RWPE2 (cell line): ENCODE results near the gene MRPL11.

Experiments
- ATAC-seq: fragments of 200-7000 bp; cut with Tn5 transposase; 3 replicates; pipeline ENCODE4 v1.9.1; 2021; ENCODE audit warnings: low read depth
- DNase-seq: peaks from one replicate; pipeline ENCODE4 v3.0.0-alpha.2; 2020; ENCODE audit warnings: low spot score
- H3K27ac ChIP-seq: fragments of 450-650 bp; 2 replicates; pipeline ENCODE4 v1.5.1; 2017; ENCODE audit warnings: mild to moderate bottlenecking; ENCODE audit not compliant: poor library complexity, severe bottlenecking
- H3K27me3 ChIP-seq: fragments of 250-450 bp; sonication (Bioruptor Pico); 2 replicates; pipeline ENCODE4 v1.5.1; 2021; ENCODE audit warnings: mild to moderate bottlenecking, moderate library complexity; ENCODE audit not compliant: insufficient read depth, poor library complexity, severe bottlenecking
- H3K36me3 ChIP-seq: fragments of 250-450 bp; sonication (Bioruptor Pico); 2 replicates; pipeline ENCODE4 v1.5.1; 2020; ENCODE audit warnings: low read depth, mild to moderate bottlenecking, moderate library complexity
- H3K4me1 ChIP-seq: fragments of 250-450 bp; sonication (Bioruptor Pico); 2 replicates; pipeline ENCODE4 v1.5.1; 2021; ENCODE audit warnings: mild to moderate bottlenecking, moderate library complexity; ENCODE audit not compliant: insufficient read depth, poor library complexity, severe bottlenecking
- H3K4me3 ChIP-seq: fragments of 250-450 bp; sonication (Bioruptor Pico); 2 replicates; pipeline ENCODE4 v1.5.1; 2021; ENCODE audit warnings: mild to moderate bottlenecking, moderate library complexity; ENCODE audit not compliant: severe bottlenecking
- H3K9me3 ChIP-seq: fragments of 250-450 bp; sonication (Bioruptor Pico); 2 replicates; pipeline ENCODE4 v1.5.1; 2021; ENCODE audit warnings: mild to moderate bottlenecking, moderate library complexity; ENCODE audit not compliant: severe bottlenecking
- CTCF ChIP-seq: fragments of 450-650 bp; IDR thresholded peaks from one replicate; pipeline ENCODE4 v1.5.1; 2017; ENCODE audit warnings: mild to moderate bottlenecking, moderate library complexity; ENCODE audit not compliant: poor library complexity, severe bottlenecking

The MRPL11 gene

GRCh38 chr11:66475349-66476172 is 36.9 kb upstream of the MRPL11 start:
- no peak overlapping the region for H3K27ac ChIP-seq
- no peak for TF ChIP-seq CTCF

GRCh38 chr11:66473608-66474515 is 35.2 kb upstream of the MRPL11 start:
- ATAC-seq: no peak
- TF ChIP-seq CTCF: no peak
- no peak for DNase-seq
- Histone ChIP-seq H3K4me1 (no peaks in the 10 kb centered on the region), H3K27me3 (no peaks in the 10 kb centered on the region), H3K36me3 (peaks cover 20% of the 10 kb centered on the region), H3K27ac (no peak overlapping the region), H3K4me3 (no peak overlapping the region), H3K9me3 (no peaks in the 10 kb centered on the region)

More at GRCh38 chr11:66475349-66476172, 36.9 kb upstream of the MRPL11 start:
- DNase-seq: no peak
- no peak for ATAC-seq
- Histone ChIP-seq H3K4me3 (no peak overlapping the region), H3K9me3 (no peaks in the 10 kb centered on the region), H3K36me3 (peaks cover 20% of the 10 kb centered on the region), H3K27me3 (no peaks in the 10 kb centered on the region), H3K4me1 (no peaks in the 10 kb centered on the region)

- H3K27me3 ChIP-seq: no peaks in the 10 kb centered on the region
- H3K4me1 ChIP-seq: no peaks in the 10 kb centered on the region
- H3K36me3 ChIP-seq: peaks cover 20% of the 10 kb centered on the region
- H3K27ac ChIP-seq: no peak overlapping the region
- DNase-seq (no peak), ATAC-seq (no peak)
- H3K4me3 ChIP-seq: no peak overlapping the region
- no peak for TF ChIP-seq CTCF
- no peaks in the 10 kb centered on the region for H3K9me3 ChIP-seq
Observed at GRCh38 chr11:66473167-66473566, 34.5 kb upstream of the MRPL11 start.

- H3K9me3 ChIP-seq: no peaks in the 10 kb centered on the region
- DNase-seq: no peak
- no peaks in the 10 kb centered on the region for H3K4me1 ChIP-seq
- H3K27ac ChIP-seq: no peak overlapping the region
- TF ChIP-seq CTCF: no peak
- no peak for ATAC-seq
- peaks cover 20% of the 10 kb centered on the region for H3K36me3 ChIP-seq
- no peak overlapping the region for H3K4me3 ChIP-seq
- no peaks in the 10 kb centered on the region for H3K27me3 ChIP-seq
Observed at GRCh38 chr11:66472054-66472453, 33.4 kb upstream of the MRPL11 start.
